ENCODE measurements around the gene KRT79. TPM values are rescaled to one million over a fixed set of nuclear protein-coding genes. Genes with fewer than 3 reads are reported as not detected.

The KRT79 gene
- total RNA-seq, 1 donor from 2014 or later: 1.7 TPM

DNA sequence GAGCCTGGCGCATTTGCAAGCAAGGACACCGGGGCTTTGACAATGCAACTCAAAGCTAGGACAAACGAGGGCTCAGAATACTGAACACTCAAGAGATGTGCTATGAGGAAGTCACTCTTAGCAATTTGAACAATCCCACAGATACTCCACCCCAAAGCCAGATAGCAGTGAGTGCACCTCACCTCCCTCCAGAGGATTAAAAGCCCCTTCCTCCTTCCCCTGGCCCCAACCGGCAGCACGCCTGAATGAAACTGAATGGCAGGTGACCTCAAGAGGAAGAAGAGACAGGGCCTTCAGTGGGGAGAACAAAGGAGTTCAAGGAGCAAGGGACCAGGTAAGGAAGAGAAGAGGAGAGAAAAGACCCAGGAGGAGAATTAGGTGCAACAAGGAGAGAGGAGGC lies 16.6 kb upstream of the KRT79 start:
- TF ChIP-seq POLR2AphosphoS5 (IDR thresholded peaks at IDR 0.05; ENCODE audit: insufficient read depth in 1 of 2, low read depth in 1 of 2): no peak
- TF ChIP-seq CTCF (IDR thresholded peaks at IDR 0.05): no peak
- no peak for TF ChIP-seq POLR2A (IDR thresholded peaks at IDR 0.05)
- H3K9me3 ChIP-seq: no peaks in the 10 kb centered on the region
- DNase-seq (ENCODE audit: extremely low spot score in 2 of 2): no peak
- intact Hi-C loops (cut with DNase I): no loop called here
- H3K4me1 ChIP-seq: no peaks in the 10 kb centered on the region
- H3K27ac ChIP-seq: no peak overlapping the region
- no peak overlapping the region for H3K4me3 ChIP-seq
- no peaks in the 10 kb centered on the region for H3K27me3 ChIP-seq
- no peaks in the 10 kb centered on the region for H3K36me3 ChIP-seq

DNA sequence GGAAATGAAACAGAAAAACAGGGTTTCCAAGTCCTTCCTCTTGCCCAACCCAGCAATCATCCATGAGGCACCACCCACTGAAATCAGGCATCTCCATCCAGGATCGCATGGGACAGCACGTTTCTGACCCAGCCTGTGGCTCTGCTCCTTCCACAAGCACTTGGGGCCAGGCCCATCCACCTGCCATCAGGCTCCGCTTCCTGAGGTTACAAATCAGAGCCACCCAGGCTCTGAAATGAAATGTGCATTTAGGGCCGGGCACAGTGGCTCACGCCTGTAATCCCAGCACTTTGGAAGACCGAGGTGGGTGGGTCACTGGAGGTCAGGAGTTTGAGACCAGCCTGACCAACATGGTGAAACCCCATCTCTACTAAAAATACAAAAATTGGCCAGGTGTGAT lies 15.4 kb upstream of the KRT79 start:
- intact Hi-C loops (cut with DNase I): no loop called here
- no peak for DNase-seq (ENCODE audit: extremely low spot score in 2 of 2)
- Histone ChIP-seq H3K36me3 (no peaks in the 10 kb centered on the region), H3K4me3 (no peak overlapping the region), H3K4me1 (no peaks in the 10 kb centered on the region), H3K9me3 (no peaks in the 10 kb centered on the region), H3K27me3 (no peaks in the 10 kb centered on the region), H3K27ac (no peak overlapping the region)
- TF ChIP-seq CTCF (IDR thresholded peaks at IDR 0.05) (no peak), POLR2A (IDR thresholded peaks at IDR 0.05) (no peak), POLR2AphosphoS5 (IDR thresholded peaks at IDR 0.05; ENCODE audit: insufficient read depth in 1 of 2, low read depth in 1 of 2) (no peak)

DNA sequence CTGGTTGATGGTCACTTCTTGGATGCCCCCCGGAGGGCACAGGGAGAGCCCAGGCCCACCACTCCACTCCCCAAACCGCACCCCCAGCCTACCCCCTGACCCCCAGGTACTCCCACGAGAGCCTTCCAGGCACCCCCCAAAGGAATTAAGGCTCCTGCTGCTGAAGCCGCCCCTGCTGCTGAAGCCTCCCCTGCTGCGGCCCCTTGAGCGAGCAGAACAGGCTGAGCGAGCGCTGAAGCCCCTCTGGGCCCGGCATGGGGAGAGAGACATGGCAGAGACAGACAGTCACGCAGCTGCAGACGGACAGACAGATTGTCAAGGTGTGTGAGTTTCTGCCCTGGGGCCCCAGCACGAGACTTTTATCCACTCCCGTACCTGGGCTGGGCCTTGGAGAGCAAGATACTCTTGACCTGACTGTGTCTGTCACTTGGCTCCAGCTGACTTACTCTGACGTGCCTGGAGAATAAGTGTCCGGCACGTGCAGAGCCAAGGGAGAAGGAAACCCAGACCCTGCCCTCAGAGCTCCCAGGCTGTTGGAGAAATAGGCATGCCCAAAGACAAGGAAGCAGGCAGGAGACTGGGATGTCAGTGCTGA lies 14.6 kb upstream of the KRT79 start, which contains the start of gene KRT78:
Gene KRT78, minus strand, starts transcription at position 334 of the 595 bp plus-strand sequence. Its CDS starts 64 bp downstream, at position 270.
- H3K4me3 ChIP-seq: peak within 1 kb of the TSS in 1 of 2 donors; percentile 3
- no peaks in the 10 kb centered on the region for H3K27me3 ChIP-seq
- DNase-seq (ENCODE audit: extremely low spot score in 2 of 2): no peak
- no peaks in the 10 kb centered on the region for H3K9me3 ChIP-seq
- no peaks in the 10 kb centered on the region for H3K36me3 ChIP-seq
- intact Hi-C loops (cut with DNase I): no loop called here
- peak within 1 kb of the TSS; percentile 10 for H3K27ac ChIP-seq
- TF ChIP-seq POLR2A (IDR thresholded peaks at IDR 0.05) (no peak), CTCF (IDR thresholded peaks at IDR 0.05) (no peak), POLR2AphosphoS5 (IDR thresholded peaks at IDR 0.05; ENCODE audit: insufficient read depth in 1 of 2, low read depth in 1 of 2) (no peak)
- no peaks in the 10 kb centered on the region for H3K4me1 ChIP-seq

- DNase-seq (ENCODE audit: extremely low spot score in 2 of 2): no peak
Measured at GRCh38 chr12:52847335-52848102, 13.4 kb upstream of the KRT79 start.

More at GRCh38 chr12:52847335-52848102, 13.4 kb upstream of the KRT79 start:
- Histone ChIP-seq H3K4me3 (peak overlapping the region in 1 of 2 donors; percentile 3), H3K27ac (peak overlapping the region; percentile 10), H3K9me3 (no peaks in the 10 kb centered on the region), H3K36me3 (no peaks in the 10 kb centered on the region), H3K4me1 (no peaks in the 10 kb centered on the region), H3K27me3 (no peaks in the 10 kb centered on the region)
- TF ChIP-seq CTCF (IDR thresholded peaks at IDR 0.05): no peak
- TF ChIP-seq POLR2A (IDR thresholded peaks at IDR 0.05): no peak
- no peak for TF ChIP-seq POLR2AphosphoS5 (IDR thresholded peaks at IDR 0.05; ENCODE audit: insufficient read depth in 1 of 2, low read depth in 1 of 2)
- intact Hi-C loops (cut with DNase I): no loop called here

All from vagina (tissue), 2 donors.